Measurements from ENCODE around the gene NMRAL1.
A peak's percentile ranks its signal among the peaks of the same experiment; 100 is the strongest.

NMRAL1 gene

DNA sequence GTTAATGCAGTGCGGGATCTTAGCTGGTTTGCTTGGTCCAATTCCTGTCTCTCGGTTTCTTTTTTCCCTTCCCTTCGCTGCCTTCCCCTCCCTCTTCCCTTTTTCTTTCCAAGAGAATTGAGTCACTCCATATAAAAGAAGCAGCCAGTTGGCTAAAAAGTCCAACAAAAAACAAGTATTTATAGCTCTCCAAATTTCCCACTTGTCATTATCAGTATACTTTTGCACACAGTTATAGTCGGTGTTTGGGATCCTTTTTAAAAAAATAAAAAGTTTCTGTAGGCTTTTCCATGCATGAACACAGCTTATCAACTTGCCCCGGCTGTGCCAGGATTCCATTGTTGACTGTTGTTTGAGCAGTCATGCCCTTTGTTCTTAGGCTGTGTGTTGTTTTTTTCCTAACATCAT is 26.6 kb upstream of the NMRAL1 start:
- no peak for ATAC-seq

DNA sequence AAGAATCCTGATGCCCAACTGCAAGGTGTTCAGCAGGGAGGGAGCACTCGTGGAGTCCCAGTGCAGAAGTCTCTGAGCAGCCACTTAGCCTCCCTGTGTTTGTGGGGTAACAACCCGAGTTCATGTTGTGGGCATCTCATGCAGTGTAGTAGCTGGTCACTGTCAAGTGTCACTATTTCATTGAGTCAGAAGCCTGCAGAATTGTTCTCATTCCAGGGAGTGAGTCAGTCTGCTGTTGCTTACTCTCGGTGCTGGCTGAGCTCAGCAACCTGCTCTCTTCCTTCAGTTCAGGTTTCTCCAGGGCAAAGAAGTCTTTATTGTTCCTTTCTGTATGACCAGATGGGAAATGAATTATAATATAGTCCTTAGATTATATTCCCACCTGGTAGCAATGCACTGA is 25.8 kb upstream of the NMRAL1 start:
- peak; percentile 72 to 80 for ATAC-seq

DNA sequence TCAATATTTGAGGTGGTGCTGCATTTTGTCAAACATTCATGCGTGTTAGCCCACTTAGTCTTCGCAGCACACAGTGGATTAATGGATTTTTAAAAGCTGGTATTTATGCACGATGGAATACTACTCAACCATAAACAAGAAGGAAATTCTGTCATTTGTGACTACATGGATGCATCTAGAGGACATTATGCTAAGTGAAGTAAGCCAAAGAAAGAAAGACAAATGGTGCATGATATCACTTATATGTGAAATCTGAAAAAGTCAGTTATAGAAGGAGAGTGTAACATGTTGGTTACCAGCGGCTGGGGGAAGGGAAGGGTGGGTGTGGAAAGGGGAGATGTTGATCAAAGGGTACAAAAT is 24.8 kb upstream of the NMRAL1 start:
- no peak for ATAC-seq

DNA sequence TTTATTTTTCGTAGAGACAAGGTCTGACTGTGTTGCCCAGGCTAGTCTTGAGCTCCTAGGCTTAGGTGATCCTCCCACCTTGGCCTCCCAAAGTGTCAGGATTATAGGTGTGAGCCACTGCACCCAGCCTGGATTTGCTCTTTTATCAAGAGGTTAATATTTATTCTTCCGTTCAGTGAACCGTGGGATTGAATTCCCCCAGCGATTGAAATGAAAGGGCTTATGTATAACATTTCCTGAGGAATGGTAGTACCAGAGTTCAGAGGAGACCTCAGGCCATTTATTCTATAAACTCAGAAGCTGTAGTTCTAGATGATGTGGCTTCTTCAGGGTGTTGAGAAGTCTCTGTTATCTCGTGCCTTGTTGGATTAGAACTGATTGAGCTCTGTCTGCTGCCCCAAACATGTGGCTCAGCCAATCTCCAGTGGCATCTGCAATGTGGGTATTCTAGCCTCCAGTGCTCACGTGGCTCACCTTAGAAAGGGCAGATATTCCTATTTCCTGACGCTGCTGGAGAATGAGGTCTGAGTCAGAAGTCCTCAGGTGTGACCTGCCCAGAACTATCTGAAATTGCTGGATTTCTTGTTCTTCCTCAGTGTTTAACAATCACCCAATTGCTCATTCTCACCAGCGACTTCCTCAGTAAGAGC is 24.2 kb upstream of the NMRAL1 start:
- ATAC-seq = no peak

DNA sequence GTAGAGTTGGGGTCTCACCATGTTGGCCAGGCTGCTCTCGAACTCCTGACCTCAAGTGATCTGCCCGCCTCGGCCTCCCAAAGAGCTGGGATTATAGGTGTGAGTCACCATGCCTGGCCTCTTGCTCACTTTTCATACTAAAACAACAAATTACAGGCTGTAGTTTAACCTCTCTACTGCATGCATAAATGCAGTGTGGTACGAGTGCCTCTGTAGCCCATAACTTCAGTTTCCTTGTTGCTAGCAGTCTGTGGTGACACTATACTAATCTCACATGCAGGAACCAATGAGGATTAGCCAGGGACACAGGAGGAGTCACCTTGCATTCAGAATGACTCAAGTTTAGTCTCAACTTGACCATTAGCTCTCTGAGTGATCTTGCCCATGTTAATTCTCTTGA is 21.9 kb upstream of the NMRAL1 start:
- ATAC-seq = peak; percentile 29 to 73

DNA sequence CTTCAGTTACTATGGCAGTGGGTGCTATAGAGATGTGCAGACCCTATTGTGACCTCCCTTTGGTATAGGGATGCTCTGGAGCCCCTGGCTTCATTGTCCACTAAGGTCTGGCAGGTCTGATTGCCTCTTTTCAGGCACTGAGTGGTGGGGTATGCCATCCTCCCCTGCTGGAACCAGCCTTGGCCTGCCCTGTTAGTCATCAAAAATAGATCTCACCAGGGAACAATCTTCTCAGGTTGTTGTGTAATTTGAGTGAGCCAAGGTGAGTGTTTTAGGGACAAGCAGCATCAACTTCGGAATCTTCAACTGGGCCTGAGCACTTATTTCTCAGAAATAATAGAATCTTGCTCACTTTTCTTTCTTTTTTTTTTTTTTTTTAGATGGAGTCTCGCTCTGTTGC is 21.3 kb upstream of the NMRAL1 start:
- no peak for ATAC-seq

DNA sequence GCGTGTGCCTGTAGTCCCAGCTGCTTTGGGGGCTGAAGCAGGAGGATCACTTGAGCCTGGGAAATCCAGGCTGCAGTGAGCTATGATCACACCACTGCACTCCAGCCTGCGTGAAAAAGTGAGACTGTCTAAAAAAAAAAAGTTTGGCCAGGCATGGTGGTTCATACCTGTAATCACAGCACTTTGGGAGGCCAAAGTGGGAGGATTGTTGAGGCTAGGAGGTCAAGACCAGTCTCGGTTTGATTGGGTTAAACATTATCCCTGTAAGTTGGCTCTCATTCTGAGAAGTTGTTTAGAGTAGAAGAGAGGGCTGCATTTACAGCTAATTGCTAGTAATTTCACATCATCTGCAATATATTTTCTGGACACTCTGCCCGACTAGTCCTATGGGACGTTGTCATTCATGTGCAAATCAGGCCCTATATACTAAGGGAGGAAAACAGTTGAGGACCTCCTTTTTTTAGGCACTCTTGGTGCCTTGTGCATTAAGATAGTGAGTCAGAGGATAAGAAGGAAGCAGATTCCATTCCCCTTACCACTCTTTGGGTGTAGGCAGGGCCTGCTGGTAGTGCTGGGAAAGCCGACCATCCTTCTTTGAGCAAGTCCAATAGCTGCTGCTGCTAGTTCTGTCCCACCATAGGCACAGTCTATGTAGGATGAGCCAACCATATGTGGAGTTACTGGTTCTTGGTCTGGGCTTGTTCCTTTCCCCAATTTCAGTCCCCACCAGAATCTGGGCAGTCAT is 20.5 kb upstream of the NMRAL1 start:
- ATAC-seq = no peak

DNA sequence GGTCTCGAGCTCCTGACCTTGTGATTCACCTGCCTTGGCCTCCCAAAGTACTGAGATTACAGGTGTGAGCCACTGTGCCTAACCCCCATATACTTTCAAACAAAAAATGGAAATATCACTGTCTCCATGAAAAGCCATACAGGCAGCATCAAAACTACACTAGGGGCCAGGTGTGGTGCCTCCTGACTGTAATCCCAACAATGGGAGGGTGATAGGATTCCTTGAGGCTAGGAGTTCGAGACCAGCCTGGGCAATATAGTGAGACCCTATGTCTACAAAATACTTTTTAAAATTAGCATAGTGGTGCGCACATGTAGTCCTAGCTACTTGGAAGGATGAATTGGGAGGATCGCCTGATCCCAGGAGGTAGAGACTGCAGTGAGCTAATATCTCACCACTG is 17.5 kb upstream of the NMRAL1 start:
- no peak for ATAC-seq

DNA sequence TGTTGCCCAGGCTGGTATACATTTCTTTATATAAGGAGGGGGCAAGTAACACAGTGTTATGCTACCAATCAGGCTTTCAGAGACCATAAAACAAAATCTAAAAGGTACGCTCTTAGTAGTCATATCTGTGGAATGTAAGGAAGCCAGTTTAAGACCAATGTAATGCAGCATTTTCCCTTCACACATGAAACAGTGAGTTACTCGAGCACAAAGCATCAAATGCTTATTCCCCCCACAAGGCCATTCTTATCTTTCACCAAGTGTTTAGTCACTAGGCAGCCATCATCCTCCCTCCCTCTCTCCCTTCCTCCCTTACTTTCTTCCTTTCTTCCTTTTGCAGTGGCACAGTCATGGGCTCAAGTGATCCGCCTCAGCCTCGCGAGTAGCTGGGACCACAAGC is 14.6 kb upstream of the NMRAL1 start:
- no peak for ATAC-seq

DNA sequence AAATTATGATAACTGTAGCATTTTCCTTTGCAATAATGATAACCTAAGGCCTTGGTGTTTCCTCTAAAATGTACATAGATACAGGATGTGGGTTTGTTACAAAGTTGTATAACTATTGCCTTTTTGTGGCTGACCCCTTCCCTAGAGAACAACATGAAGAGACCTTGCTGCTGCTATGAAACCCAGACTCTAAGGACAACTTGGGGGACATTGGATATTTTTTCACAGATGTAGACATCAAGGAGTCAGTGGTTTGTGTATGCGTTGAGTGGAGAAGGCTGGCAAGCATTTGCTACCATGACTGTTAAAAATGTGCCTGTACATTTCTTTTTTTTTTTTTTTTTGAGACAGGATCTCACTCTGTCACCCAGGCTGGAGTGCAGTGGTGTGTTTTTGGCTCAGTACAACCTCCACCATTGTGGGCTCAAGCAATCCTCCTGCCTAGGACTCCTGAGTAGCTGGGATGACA is 14.1 kb upstream of the NMRAL1 start:
- ATAC-seq = peak in 1 of 2 donors; percentile 45

DNA sequence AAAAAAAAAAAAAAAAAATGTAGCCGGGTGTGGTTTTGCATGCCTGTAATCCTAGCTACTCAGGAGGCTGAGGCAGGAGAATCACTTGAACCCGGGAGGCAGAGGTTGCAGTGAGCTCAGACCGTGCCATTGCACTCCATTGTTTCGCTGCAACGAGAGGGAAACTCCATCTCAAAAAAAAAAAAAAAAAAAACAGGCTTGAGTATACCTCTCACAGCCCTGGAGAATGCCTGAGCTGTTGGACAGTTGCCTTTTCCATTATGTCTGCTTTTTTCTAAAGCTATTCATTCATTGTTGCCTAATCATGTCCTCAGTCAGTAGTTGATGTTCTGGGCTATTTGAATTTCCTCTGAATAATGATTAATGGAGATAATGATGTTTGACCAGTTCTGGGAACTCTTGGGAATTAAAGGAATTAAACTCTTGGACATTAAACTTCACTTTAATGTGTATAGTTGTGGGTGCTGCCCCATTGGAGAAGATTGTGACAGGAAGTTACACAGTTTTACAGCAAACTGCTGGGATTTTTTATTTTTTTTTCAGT is 13.6 kb upstream of the NMRAL1 start:
- no peak for ATAC-seq

DNA sequence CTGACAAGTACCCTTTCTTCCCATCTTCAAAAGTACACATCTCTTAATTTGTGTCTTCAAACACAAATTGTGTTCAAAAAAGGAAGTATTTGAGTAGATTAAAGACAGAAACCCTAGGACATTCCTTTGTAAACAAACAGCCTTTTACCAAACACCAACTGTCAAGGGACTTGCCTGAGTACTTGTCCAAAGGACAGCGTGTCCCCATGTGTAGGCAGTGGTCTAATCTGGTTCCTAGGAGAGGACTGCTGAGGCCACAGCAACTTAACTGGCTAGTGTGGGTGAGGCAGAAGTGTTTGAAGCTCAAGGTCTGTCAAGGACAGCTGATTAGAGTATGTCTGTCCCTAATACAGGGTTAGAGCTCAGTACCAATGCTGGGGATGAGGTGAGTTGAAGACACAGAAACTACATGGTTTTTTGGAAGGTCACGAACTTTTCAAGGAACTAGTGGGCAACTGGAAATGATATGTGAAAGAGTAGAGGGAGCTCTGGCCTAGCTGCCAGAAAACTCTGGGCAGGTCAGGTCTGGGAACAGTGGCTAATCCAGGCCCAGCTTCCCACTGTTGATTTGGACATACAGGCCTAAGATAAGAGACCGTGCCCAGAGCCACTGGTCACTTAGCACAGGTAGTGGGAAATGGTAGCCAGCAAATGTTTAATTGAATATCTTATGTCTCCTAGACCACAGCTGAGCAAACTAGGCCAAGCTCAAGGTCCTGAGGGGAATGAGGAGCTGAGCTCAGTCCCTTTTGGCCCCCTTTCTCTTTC is 11.9 kb upstream of the NMRAL1 start:
- no peak for ATAC-seq

DNA sequence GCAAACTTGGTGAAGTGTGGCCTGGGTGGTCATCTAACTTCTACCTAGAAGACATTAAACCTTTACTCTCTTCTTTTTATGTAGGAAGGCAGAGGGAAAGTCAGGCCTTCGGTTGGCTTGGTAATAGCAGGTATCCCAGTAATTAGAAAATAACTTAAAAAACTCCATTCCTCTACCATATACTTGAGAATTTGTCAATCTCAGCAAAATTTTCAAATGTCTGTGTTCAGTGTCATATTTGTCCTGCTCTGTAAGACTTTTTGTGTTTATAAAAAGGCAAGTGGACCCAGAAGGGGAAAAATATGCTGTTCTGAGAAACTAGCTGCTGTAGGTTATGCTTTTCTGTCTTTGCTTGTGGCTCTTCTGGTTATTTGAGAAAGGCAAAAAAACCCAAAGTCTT is 7.5 kb upstream of the NMRAL1 start:
- no peak for ATAC-seq

DNA sequence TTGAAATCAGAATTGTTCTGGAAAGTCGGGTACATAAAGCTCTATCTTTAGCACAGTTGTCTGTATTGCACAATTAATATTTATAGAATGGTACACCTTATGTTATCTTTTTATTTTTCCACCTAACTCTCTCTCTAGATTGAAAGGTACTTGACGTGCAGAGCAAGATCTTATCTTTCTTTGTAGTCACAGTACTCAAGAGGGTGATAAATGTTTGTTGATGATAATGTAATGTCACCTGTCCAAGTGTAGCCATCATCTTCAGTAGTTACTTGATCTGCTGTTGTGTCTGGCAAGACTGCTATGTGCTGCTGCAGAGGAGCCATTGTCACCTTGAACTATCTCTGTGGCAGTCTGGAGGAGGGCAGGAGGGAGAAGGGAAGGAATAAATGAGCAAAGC is 7.1 kb upstream of the NMRAL1 start:
- ATAC-seq = peak in 1 of 2 donors; percentile 9

DNA sequence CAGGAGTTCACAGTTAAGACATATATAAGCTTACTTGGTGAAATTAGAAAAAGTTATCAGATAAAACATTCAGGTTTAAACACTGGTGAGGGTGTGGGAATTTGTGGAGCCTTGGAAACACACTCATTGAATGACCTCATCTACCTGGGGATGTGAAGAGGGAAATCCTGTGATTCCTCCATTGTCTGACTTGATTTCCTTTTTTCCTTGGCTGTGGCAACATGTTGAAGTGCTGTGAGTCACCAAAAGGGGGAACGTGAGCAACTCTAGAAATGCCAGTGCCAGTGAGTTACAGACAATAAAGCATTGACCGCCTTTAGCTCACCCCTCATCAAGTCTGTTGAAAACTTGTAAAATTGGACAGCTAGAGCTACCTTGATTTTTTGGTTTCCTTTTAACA is 3.5 kb upstream of the NMRAL1 start:
- no peak for ATAC-seq

DNA sequence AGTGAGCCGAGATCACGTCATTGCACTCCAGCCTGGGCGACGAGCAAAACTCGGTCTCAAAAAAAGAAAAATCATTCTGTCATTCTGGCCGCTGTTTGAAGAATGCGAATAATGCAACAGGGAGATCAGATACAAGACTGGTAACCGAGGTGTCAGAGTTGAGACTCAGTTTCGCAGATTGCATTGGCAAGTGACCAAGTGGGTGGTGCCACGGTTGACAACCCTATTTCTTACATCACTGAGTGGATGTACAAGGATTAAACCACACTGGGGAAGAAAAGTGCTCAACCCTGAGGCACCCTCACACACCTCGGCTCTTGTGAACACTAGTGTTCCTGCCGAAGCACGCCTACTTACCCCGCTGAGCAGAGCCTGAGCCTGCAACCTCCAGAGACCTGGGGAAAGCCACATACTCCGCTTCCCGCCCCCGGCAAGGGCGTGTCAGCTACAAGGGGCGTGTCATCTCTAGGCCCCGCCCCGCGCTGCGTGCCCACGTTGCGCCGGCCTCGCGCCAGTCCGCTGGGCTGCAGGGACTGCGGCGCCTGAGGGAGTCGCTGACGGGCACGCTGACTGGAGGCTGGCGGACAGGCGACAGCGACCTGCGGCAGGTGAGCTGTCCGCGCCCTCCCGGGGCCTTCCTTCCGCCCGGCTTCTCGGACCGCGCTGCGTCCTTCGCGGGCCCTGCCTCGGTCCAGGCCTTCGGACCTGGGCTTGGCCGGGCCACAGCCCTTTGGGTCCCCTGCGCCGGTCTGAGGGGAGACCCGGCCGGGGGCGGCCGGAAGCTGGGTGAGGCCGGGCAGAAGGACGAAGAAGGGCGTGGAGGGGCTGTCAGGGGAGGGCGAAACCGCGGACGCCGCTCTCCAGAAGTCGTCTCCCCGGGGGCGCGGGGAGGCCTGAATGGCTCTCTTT is 1.7 kb upstream of the NMRAL1 start, which contains the start of gene HMOX2:
TSS of gene HMOX2 (plus strand) at position 519 of the 909 bp plus-strand sequence. CDS start 29,127 bp downstream, outside the sequence.
- peak; percentile 88 for ATAC-seq

DNA sequence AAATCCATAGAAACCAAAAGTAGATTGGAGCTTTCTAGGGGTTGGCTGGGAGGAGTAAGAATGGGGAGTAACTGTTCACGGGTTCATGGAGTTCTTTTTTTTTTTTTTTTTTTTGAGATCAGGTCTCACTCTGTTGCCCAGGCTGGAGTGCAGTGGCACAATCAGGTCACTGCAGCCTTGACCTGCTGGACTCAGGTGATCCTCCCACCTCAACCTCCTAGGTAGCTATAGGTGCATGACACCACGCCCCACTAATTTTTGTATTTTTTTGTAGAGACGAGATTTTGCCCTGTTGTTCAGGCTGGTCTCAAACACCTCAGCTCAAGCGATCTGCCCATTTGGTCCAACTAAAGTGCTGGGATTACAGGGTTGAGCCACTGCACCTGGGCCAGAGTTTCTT is 1.5 kb downstream of the NMRAL1 start:
- no peak for ATAC-seq

DNA sequence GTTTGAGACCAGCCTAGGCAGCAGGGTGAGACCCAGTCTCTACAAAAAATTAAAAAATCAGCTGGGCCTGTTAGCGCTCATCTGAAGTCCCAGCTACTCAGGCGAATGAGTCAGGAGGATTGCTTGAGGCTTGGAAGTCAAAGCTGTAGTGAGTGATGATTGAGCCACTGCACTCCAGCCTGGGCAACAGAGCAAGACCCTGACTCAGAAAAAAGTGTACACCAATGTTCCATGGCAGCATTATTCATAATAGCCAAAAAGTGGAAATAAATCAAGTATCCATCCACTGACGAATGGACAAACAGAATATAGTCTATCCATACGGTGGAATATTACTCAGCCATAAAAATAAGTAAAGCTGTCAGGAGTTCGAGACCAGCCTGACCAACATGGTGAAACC is 2.6 kb downstream of the NMRAL1 start:
- ATAC-seq = no peak

DNA sequence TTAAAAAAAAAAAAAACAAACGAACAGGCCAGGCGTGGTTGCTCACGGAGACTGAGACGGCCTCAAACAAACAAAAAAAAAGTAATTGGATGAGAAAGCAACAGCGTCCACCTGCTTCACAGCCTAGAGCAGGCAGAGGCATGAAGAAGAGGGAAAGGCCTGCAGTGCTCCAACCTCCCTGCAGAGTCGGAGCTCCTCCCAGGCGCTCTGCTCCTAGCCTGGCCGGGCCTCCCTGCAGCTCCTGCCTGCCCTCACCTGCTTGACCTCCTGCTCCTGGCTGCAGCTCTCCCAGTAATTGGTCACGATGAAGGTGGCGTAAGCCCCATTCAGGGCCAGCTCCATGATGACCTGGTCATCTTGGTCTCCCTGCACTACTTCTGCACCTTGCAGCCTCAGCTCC is 5.5 kb downstream of the NMRAL1 start:
- ATAC-seq = no peak

DNA sequence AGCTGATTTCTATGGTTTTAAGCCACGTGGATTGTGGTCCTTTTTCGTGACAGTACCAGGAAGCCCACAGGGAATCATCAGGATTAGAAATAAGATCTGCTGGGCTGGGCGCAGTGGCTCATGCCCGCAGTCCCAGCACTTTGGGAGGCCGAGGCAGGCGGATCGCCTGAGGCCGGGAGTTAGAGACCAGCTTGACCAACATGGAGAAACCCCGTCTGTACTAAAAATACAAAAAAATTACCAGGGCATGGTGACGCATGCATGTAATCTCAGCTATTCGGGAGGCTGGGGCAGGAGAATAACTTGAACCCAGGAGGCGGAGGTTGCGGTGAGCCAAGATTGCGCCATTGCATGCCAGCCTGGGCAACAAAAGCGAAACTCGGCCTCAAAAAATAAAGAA is 6.5 kb downstream of the NMRAL1 start:
- no peak for ATAC-seq

DNA sequence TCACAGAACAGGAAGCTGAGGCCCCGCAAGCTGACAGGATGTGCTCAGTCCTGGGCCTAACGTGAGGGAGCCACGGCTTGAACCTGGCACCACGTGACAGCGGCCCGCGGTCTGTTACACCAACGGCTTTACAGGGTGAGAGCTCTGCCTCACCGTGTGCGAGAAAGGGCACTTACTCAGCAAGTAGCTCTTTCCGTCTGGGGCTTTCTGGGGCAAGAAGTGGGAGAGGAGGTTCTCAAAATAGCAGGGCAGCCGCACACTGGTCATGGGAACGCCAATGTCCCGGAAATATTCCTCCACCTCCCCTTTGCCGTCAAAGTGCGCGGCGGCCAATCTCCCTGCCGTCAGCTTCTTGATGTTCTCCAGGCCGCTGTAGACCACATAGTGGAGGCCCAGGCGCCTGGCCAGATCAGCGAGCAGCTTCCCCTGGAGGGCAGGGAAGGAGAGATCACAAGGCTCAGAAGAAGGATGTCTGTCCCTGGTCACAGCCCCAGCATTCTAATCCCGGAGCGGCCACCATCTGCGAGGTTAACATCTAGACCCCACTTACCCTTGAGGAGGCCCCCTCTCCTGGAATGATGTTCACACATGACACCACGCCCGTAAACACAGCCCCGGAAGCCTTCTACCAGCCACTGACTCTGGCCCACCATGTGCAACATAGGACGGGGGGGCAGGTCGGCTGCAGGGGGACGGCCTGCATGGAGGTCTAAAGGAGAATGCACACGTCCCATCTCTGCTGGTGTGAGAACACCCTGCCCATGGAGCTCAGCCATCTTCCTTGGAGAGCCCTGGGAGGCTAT is 8.2 kb downstream of the NMRAL1 start:
- peak; percentile 72 to 96 for ATAC-seq
